SH-SY5Y (cell line): ENCODE measurements around the gene ANXA9.

Experiments used
- GATA2 ChIP-seq: IDR thresholded peaks from 2 replicates; pipeline ENCODE4 v1.6.1; 2011; ENCODE audit warnings: mild to moderate bottlenecking, low read depth, low read length
- GATA3 ChIP-seq: IDR thresholded peaks from 2 replicates; pipeline ENCODE4 v1.6.1; 2011; ENCODE audit warnings: low read depth, mild to moderate bottlenecking, low read length, moderate library complexity

GRCh38 chr1:150981805-150982712, at the start of gene ANXA9:
- TF ChIP-seq GATA2 = no peak
- TF ChIP-seq GATA3 = no peak
